Endothelial cell of umbilical vein (primary cell): ENCODE measurements around the gene IFITM2.

Experiments
- CTCF ChIP-seq, 2 donors: IDR thresholded peaks; 1 replicate in 1 of 2; 2 replicates in 1 of 2; pipeline ENCODE4 v1.5.1; 2011; ENCODE audit warnings: low read length in 2 of 2, mild to moderate bottlenecking in 2 of 2, moderate library complexity in 2 of 2, control low read depth in 1 of 2, inconsistent platforms in 1 of 2, low read depth in 1 of 2; ENCODE audit not compliant: insufficient read depth in 1 of 2; ENCODE audit errors: extremely low read depth in 1 of 2
- EZH2 ChIP-seq: IDR thresholded peaks from 2 replicates; pipeline ENCODE4 v1.6.1; 2012; ENCODE audit warnings: borderline replicate concordance, low read depth, mild to moderate bottlenecking, moderate library complexity, low read length, inconsistent platforms; ENCODE audit not compliant: severe bottlenecking
- GATA2 ChIP-seq: IDR thresholded peaks from 2 replicates; pipeline ENCODE4 v1.7.0; 2011; ENCODE audit warnings: low read depth, mild to moderate bottlenecking, moderate library complexity, mixed read lengths, low read length; ENCODE audit not compliant: insufficient read length, insufficient read depth
- JUN ChIP-seq: IDR thresholded peaks from 2 replicates; pipeline ENCODE4 v1.6.1; 2011; ENCODE audit warnings: borderline replicate concordance, low read depth; ENCODE audit not compliant: insufficient read length, insufficient read depth
- MAX ChIP-seq: IDR thresholded peaks from 2 replicates; pipeline ENCODE4 v1.6.1; 2011; ENCODE audit not compliant: insufficient read depth, insufficient read length
- MYC ChIP-seq: IDR thresholded peaks from one replicate; pipeline ENCODE4 v1.6.1; 2011; ENCODE audit warnings: mild to moderate bottlenecking, low read depth, low read length
- POLR2A ChIP-seq: IDR thresholded peaks from 2 replicates; pipeline ENCODE4 v1.6.1; 2012; ENCODE audit warnings: low read depth, mild to moderate bottlenecking, control low read depth, low read length
- POLR2AphosphoS5 ChIP-seq: IDR thresholded peaks from 2 replicates; pipeline ENCODE4 v1.6.1; 2012; ENCODE audit warnings: low read depth, mild to moderate bottlenecking, control low read depth, low read length, moderate library complexity; ENCODE audit not compliant: insufficient read depth

DNA sequence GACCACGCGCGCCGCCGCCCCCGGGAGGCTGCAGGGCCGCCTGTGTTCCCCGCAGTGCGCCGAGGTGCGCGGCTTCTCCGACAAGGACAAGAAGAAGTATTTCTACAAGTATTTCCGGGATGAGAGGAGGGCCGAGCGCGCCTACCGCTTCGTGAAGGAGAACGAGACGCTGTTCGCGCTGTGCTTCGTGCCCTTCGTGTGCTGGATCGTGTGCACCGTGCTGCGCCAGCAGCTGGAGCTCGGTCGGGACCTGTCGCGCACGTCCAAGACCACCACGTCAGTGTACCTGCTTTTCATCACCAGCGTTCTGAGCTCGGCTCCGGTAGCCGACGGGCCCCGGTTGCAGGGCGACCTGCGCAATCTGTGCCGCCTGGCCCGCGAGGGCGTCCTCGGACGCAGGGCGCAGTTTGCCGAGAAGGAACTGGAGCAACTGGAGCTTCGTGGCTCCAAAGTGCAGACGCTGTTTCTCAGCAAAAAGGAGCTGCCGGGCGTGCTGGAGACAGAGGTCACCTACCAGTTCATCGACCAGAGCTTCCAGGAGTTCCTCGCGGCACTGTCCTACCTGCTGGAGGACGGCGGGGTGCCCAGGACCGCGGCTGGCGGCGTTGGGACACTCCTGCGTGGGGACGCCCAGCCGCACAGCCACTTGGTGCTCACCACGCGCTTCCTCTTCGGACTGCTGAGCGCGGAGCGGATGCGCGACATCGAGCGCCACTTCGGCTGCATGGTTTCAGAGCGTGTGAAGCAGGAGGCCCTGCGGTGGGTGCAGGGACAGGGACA lies 26.7 kb upstream of the IFITM2 start:
- TF ChIP-seq CTCF (IDR thresholded peaks at IDR 0.05; ENCODE audit: extremely low read depth in 1 of 2, insufficient read depth in 1 of 2, low read depth in 1 of 2, low read length in 2 of 2) (no peak), POLR2AphosphoS5 (no peak), JUN (no peak), EZH2 (peak; percentile 91), GATA2 (no peak), MYC (no peak), POLR2A (no peak), MAX (no peak)
